ENCODE data around the gene POPDC2. TPM values are rescaled to one million over a fixed set of nuclear protein-coding genes. Genes with fewer than 3 reads are reported as not detected.
"Not testable (repeated sequence)": the region's sequence is repeated elsewhere in the genome, so short reads cannot be mapped to it uniquely, and the experiment has no call there.

Gene POPDC2
- total RNA-seq, 2 donors from 2014 or later = 1.3 to 26.3 TPM

DNA sequence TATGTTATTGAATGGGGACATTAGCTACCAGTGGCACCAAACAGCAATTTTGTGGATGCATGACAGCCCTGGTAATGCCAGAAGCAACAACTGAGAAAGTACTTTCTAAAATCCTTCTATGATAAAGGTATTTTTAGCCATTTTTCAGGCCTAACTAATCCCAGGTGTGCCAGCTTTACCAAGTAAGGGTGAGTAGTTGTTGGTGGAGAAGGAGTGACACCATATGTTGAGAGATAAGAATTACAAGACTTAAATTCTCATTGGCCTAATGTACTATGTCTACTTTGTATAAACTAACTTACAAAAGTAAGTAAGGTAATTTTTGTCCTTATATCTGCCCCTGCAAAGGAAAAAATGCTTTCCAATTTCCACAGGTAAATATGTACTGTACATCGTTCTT is 20.9 kb upstream of the POPDC2 start:
- H3K27me3 ChIP-seq = no peaks in the 10 kb centered on the region
- no peaks in the 10 kb centered on the region for H3K36me3 ChIP-seq
- peaks cover 1% of the 10 kb centered on the region for H3K4me1 ChIP-seq
- no peak for TF ChIP-seq CTCF (IDR thresholded peaks at IDR 0.05)
- no peak overlapping the region for H3K27ac ChIP-seq
- H3K4me3 ChIP-seq = no peak overlapping the region
- H3K9ac ChIP-seq (ENCODE audit: low read depth in 2 of 2, low read length in 2 of 2) = no peak overlapping the region
- intact Hi-C loops (cut with DNase I) = loop anchor here (10.0 kb wide), 1 partner anchor 406 kb away; no protein-coding TSS in a partner anchor
- no peaks in the 10 kb centered on the region for H3K9me3 ChIP-seq
- no peak for DNase-seq

DNA sequence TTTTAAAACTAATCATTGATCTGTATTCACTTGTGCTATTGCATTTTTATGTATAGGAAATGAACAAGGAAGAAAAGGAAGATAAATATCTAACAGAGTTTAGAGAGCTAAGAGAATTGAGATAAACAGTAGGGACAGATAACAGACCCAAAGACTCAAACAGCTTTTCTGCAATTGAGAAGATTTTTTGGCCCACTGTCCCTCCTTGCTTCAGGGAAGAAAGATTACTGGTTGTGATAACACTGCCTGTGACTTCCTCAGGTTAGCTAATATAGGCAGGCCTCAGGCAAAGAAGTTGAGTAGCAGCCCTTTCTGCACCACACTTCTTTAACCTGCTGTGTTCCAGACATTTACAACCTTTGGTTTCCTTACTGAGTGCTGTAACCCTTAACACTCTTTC is 19.5 kb upstream of the POPDC2 start:
- Histone ChIP-seq H3K36me3 (no peaks in the 10 kb centered on the region), H3K27me3 (no peaks in the 10 kb centered on the region), H3K4me3 (no peak overlapping the region), H3K9me3 (no peaks in the 10 kb centered on the region), H3K4me1 (peaks cover 9% of the 10 kb centered on the region), H3K27ac (no peak overlapping the region), H3K9ac (ENCODE audit: low read depth in 2 of 2, low read length in 2 of 2) (no peak overlapping the region)
- TF ChIP-seq CTCF (IDR thresholded peaks at IDR 0.05) = no peak
- intact Hi-C loops (cut with DNase I) = loop anchor here (10.0 kb wide), 2 partner anchors 215 to 405 kb away; partner anchors contain the start of genes POGLUT1 and TMEM39A
- no peak for DNase-seq

- H3K27me3 ChIP-seq; DNase-seq; H3K4me3 ChIP-seq; H3K4me1 ChIP-seq; H3K9me3 ChIP-seq; H3K36me3 ChIP-seq; H3K9ac ChIP-seq (ENCODE audit: low read depth in 2 of 2, low read length in 2 of 2): not testable (repeated sequence)
- intact Hi-C loops (cut with DNase I) = loop anchor here (10.0 kb wide), 1 partner anchor 213 kb away; the partner anchor contains the start of genes POGLUT1 and TMEM39A
- peak overlapping the region; percentile 91 for H3K27ac ChIP-seq
These were observed 17.8 kb upstream of the POPDC2 start for GRCh38 chr3:119678209-119678608.

DNA sequence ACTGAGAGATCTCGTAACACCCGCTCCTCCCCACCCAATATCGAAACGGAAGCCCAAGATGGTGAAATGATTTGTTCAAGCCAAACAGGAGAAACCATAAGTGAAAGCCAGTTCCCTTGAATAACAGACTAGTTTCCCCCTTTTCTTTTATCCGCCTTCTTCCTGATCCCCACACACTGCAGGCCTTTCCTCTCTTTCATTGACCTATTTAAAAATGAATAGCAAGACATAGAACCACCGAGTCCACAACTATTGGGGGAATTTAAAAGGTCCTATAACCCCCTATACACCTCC is 17.2 kb upstream of the POPDC2 start:
- H3K4me1 ChIP-seq = peaks cover 9% of the 10 kb centered on the region
- no peaks in the 10 kb centered on the region for H3K9me3 ChIP-seq
- TF ChIP-seq CTCF (IDR thresholded peaks at IDR 0.05) = no peak
- H3K9ac ChIP-seq (ENCODE audit: low read depth in 2 of 2, low read length in 2 of 2) = peak overlapping the region; percentile 65 to 92
- peak overlapping the region; percentile 91 for H3K27ac ChIP-seq
- H3K4me3 ChIP-seq = peak overlapping the region; percentile 64
- no peak for DNase-seq
- intact Hi-C loops (cut with DNase I) = loop anchor here (10.0 kb wide), 1 partner anchor 213 kb away; the partner anchor contains the start of genes POGLUT1 and TMEM39A
- no peaks in the 10 kb centered on the region for H3K36me3 ChIP-seq
- no peaks in the 10 kb centered on the region for H3K27me3 ChIP-seq

DNA sequence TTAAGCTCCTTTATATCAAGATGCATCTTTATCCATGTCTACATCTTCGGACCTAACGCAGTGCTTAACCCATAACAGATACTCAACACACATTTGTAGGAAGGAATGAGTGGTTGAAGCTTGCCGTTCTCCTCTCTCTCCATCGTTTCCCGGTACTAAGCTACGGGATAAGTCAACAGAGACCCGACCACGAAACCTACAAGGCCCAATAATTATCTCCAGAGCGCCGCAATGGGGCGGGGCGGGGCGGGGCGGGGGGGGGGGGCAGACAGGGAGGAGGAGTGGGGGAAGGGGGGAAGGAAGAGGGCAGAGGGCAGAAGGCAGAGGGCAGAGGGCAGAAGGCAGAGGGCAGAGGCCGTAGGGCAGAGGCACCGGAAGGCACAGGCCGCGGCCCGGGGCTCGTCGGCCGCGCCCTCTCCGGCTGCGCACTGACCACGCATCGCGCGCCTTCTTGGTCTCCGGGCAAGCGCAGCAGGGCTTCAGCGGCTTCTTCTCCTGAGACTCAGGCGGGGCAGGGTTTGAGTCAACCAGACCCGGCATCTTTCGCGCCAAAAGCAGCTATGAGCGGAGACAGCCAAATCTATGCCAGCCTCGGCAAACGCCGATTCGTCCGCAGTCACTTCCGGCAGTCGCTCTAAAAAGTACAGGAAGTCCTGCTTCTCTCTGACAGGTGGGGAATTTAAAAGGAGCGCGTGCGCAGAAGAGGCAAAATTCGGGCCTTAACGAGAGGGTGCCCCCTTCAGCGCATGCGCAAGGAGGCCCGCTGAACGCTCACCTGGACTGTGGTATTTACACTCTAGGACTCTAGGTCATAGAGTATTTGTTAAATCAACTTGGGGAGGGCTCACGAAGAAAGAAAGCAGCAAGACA is 16.6 kb upstream of the POPDC2 start, which contains the start of gene COX17:
COX17 (minus strand) TSS at position 636 of the 870 bp plus-strand sequence; CDS start at position 540, 96 bp downstream.
- H3K9me3 ChIP-seq = no peaks in the 10 kb centered on the region
- peak within 1 kb of the TSS; percentile 64 for H3K4me3 ChIP-seq
- H3K9ac ChIP-seq (ENCODE audit: low read depth in 2 of 2, low read length in 2 of 2) = peak within 1 kb of the TSS; percentile 65 to 92
- H3K4me1 ChIP-seq = peaks cover 9% of the 10 kb centered on the region
- no peaks in the 10 kb centered on the region for H3K27me3 ChIP-seq
- TF ChIP-seq CTCF (IDR thresholded peaks at IDR 0.05) = no peak
- no peaks in the 10 kb centered on the region for H3K36me3 ChIP-seq
- peak; percentile 98 for DNase-seq
- peak within 1 kb of the TSS; percentile 91 for H3K27ac ChIP-seq
- intact Hi-C loops (cut with DNase I) = loop anchor here (10.0 kb wide), 1 partner anchor 212 kb away; the partner anchor contains the start of genes POGLUT1 and TMEM39A

- H3K36me3 ChIP-seq = no peaks in the 10 kb centered on the region
- peak overlapping the region in 1 of 2 donors; percentile 43 for H3K9ac ChIP-seq (ENCODE audit: low read depth in 2 of 2, low read length in 2 of 2)
- no peak overlapping the region for H3K4me3 ChIP-seq
- H3K27ac ChIP-seq = peak overlapping the region; percentile 91
- H3K27me3 ChIP-seq = no peaks in the 10 kb centered on the region
- peaks cover 9% of the 10 kb centered on the region for H3K4me1 ChIP-seq
- no peak for TF ChIP-seq CTCF (IDR thresholded peaks at IDR 0.05)
- no peak for DNase-seq
- intact Hi-C loops (cut with DNase I) = loop anchor here (10.0 kb wide), 1 partner anchor 211 kb away; the partner anchor contains the start of genes POGLUT1 and TMEM39A
- H3K9me3 ChIP-seq = no peaks in the 10 kb centered on the region
These were observed 15.6 kb upstream of the POPDC2 start for GRCh38 chr3:119676020-119676419.

All from colonic mucosa (tissue), 4 donors.